KBM-7 (cell line): Measurements from ENCODE around the gene KIF19.

Experiments
- DNase-seq: peaks from one replicate; pipeline ENCODE4 v3.0.0-alpha.2; 2015
- in situ Hi-C: fragments of 300-500 bp; cut with MboI; formaldehyde crosslinking; loops from 2 replicates; pipeline ENCODE4 v1.14.3; 2020; ENCODE audit warnings: low sequenced_read_pairs, low pct_unique_long_range_greater_than_20kb, mixed read lengths

KIF19 gene

GRCh38 chr17:74380086-74380958, 54.3 kb downstream of the KIF19 start:
- in situ Hi-C loops = no loop called here
- peak; percentile 67 for DNase-seq

DNA sequence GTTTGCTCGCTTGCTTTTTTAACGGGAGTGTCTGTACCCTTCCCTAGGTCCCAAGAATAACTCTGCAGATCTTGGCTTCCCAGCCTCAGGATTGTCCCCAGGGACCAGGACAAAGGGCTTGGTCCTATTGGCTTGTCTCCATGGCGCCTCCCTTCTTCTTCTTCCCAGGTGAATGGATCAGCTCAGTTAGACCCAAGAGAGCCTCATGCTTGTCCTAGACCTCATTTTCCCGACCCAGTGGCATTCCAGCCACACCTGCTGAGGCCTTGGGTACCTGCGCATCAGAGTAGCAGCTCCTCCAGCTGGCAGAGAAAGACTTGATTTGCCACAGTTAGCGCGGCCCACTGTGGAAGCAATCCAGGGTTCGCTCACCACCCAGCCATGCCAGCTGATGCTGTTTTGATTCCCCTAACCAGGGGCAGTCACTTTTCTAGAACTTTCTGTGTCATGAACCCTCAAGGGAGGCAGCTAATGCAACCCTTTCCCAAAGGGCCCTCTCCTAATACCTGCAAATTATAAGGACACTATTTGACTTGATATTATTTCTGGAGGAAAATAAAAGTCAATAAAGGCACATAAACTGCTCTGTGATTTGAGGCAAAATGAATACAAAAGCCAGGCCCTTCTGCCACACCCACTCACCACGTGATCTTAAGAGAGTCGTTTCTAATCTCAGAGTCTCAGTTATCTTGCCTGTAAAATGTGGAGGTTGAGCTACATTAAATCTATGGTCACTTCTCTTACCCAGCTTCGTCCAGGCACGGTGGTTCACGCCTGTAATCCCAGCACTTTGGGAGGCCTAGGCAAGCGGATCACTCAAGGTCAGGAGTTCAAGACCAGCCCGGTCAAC, 55.2 kb downstream of the KIF19 start:
- DNase-seq = no peak
- in situ Hi-C loops = no loop called here

- no peak for DNase-seq
- in situ Hi-C loops = no loop called here
These were observed 57.1 kb downstream of the KIF19 start for GRCh38 chr17:74383141-74383540.

DNA sequence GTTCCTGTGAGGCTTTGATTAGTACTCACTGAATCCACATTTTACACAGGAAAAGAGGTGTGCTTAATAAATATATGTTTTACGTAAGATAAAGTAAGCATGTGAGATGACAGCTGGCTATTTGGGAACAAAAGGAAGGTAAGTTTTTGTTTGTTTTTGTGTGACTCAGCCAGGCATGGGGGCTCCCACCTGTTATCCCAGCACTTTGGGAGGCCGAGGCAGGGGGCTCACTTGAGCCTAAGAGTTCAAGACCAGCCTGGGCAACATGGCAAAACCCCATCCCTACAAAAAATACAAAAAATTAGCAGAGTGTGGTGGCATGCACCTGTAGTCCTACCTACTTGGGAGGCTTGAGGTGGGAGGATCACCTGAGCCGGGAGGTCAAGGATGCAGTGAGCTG, 59.2 kb downstream of the KIF19 start:
- DNase-seq = no peak
- in situ Hi-C loops = no loop called here

DNA sequence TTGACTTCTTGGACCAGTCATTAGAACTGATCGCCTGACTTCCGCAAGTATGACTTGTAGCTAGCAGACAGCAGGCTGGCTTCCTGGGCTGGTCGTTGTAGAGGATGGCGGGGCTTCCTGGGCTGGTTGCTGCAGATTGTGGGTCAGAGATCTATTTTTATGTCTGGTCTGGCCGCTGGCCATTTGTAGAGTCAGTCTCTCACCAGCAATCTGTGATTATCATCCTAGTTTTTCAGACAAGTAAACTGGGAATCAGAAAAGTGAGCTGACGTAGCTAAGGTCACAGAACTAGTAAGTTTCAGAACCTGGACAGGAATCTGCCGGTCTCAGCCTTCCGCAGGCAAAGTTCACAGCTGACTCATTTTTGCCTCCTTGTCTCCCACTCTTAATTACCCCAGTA, 60.4 kb downstream of the KIF19 start:
- no peak for DNase-seq
- in situ Hi-C loops = no loop called here

GRCh38 chr17:74387365-74388218, 61.6 kb downstream of the KIF19 start:
- DNase-seq = no peak

GRCh38 chr17:74389084-74389753, 63.2 kb downstream of the KIF19 start:
- DNase-seq = no peak
- in situ Hi-C loops = no loop called here

More at GRCh38 chr17:74387365-74388218, 61.6 kb downstream of the KIF19 start:
- in situ Hi-C loops = no loop called here

DNA sequence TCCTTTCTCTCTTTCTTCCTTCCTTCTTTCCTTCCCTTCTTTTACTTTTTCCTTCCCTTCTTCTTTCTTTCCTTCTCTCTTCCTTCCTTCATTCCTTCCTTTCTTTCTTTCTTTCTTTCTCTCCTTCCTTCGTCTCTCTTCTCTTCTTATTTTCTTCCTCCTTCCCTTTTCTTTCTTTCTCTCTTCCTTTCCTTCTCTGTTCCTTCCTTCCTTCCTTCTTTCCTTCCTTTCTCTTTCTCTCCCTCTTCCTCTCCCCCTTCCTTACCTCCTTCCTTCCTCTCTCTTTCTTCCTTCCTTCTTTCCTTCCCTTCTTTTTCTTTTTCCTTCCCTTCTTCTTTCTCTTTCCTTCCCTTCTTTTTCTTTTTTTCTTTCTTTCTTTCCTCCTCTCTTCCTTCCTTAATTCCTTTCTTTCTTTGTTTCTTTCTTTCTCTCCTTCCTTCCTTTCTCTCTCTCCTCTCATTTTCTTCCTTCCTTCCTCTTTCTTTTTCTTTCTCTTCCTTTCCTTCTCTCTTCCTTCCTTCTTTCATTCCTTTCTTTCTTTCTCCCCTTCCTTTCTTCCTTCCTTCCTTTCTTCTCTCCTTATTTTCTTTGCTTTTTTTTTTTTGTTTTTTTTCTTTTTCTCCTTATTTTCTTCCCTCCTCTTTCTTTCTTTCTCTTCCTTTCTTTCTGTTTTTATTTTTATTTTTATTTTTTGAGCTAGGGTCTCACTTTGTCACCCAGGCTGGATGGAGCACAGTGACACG, 64.1 kb downstream of the KIF19 start:
- DNase-seq = no peak
- in situ Hi-C loops = no loop called here

DNA sequence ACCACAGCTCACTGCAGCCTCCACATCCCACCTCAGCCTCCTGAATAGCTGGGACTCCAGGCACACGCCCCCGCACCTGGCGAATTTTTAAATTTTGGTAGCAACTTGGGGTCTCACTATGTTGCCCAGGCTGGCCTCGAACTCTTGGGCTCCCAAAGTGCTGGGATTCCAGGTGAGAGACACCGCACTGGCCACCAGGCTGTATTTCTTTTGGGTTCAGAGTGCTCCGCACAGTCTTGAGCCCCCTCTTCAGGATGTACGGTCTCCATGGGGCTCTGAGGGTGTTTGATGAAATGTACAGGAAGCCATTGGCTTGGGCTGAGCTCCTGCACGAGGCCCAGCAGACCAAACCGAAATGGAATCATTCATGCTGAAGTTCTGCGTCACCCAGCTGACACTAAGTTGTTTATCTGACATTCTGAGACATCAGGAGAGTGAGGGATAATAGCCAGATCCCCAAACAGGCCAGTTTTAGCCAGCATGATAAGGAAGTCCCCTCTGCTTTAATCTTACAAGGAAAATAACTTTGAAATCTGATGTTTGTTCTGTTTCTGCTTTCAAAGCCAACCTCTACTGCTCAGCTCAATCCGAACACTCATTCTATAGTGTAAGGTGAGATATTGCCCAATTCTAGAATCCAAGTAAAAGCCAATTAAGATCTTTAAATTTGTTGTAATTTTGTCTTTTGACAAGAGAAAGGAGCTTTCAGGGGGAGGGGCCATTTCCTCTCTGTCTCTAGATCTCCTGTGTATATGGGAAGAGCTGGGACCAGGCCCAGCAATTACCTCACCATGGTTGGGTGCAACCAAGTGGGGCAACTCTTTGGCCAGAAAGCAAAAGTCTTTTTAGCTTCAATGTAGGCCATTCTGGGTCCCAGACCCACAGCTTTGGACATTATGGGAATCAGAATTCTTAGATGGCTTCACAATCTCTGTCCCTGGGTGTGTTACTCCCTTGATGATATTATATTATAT, 64.9 kb downstream of the KIF19 start:
- DNase-seq = no peak
- in situ Hi-C loops = no loop called here

DNA sequence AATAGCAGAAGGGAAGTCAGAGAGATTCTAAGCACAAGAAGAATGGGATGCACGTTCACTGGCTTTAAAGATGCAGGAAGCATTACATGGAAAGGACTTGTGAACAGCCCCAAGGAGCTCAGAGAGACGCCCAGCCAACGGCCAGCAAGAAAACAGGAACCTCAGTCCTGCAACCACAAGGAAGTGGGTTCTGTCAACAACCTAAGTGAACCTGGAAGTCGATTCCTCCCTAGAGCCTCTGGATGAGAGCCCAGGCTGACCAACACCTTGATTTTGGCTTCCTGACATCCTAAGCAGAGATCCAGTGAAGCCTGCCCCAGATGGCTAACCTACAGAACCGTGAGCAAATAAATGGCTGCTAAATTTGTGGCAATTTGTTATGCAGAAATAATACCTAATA, 65.7 kb downstream of the KIF19 start:
- in situ Hi-C loops = no loop called here
- DNase-seq = peak; percentile 57

DNA sequence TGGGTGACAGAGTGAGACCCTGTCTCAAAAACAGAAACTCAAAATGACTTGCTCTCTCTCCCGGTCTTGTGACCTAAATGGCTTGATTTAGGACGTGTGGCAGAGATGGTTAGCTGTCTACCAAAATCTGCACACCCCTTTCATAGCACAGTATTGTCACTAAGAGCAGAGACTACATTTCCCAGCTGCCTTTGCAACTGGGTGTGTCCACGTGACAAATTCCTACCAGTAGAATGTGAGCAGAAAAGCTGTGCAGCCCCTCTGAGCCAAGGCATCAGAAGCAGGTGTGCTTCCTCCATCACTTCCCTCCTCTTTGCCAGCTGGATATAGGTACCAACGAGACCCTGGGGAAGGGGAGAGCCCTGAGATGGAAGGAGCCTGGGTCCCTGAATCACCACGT, 66.8 kb downstream of the KIF19 start:
- no peak for DNase-seq
- in situ Hi-C loops = no loop called here

DNA sequence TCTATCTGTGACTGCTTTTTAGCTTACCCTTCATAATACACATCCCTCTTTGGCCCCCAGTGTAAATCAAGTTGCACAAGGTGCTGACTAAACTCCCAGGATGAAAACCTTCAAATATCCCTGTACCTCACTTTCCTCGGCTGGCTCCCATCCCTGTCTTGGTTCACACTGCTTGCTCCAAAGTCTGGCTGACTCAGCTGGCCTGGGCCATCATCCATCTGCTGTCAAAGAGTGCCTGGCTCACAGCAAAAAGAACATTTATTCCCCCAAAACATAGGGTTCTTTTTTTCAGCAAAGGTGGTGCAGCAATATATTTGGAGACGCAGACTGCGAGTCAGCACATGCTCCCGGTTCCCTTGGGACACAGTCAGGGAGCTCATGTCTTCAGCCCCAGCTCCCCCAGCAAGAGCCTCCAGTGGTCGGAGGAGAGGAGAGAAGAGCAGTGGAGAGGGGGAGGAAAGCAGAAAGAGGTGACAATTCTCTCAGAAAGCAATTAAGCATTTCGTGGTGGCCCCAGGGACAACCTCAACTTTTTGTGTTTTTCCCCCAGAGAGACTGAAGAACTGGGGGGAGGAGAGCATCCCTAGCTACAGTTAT, 67.4 kb downstream of the KIF19 start:
- in situ Hi-C loops = no loop called here
- no peak for DNase-seq

- in situ Hi-C loops = no loop called here
- no peak for DNase-seq
These were observed 68.4 kb downstream of the KIF19 start for GRCh38 chr17:74394275-74394950.

GRCh38 chr17:74394977-74395376, 69.0 kb downstream of the KIF19 start:
- in situ Hi-C loops = no loop called here
- DNase-seq = no peak

DNA sequence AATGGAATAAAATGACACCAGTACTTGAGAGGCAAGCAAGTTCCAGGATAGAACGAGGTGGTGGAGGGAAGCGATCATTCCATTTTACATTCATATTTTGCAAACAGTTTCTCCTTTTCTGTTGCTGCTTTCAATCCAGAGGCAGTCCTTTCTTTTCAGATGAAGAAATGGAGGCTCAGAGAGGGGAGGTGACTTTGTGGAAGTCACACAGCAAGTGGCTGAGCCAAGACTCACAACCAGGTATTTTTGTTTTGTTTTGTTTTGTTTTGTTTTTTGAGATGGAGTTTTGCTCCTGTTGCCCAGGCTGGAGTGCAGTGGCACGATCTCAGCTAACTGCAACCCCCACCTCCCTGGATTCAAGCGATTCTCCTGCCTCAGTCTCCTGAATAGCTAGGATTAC, 70.5 kb downstream of the KIF19 start:
- in situ Hi-C loops = no loop called here
- no peak for DNase-seq

DNA sequence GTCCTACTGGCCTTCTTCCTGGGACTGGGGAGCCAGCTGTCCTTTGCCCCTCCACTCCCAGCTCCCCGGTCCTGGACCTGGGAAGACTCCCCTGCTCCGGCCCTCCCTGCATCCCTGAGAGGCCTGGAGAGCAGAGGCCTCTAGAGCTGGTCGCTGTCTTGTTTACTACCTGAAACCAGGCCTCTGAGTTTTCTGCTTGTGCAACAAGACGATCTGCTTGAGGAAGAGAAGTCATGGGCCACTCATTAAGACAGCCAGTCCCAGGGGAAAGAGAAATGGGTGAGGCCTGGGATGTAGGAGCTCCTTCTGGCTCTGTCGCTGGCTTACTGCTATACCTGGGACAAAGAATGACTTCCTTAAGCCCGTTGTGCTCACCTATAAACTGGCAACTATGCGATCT, 76.0 kb downstream of the KIF19 start:
- in situ Hi-C loops = no loop called here
- no peak for DNase-seq
